ENCODE data around the gene AMPD1.

AMPD1 gene

DNA sequence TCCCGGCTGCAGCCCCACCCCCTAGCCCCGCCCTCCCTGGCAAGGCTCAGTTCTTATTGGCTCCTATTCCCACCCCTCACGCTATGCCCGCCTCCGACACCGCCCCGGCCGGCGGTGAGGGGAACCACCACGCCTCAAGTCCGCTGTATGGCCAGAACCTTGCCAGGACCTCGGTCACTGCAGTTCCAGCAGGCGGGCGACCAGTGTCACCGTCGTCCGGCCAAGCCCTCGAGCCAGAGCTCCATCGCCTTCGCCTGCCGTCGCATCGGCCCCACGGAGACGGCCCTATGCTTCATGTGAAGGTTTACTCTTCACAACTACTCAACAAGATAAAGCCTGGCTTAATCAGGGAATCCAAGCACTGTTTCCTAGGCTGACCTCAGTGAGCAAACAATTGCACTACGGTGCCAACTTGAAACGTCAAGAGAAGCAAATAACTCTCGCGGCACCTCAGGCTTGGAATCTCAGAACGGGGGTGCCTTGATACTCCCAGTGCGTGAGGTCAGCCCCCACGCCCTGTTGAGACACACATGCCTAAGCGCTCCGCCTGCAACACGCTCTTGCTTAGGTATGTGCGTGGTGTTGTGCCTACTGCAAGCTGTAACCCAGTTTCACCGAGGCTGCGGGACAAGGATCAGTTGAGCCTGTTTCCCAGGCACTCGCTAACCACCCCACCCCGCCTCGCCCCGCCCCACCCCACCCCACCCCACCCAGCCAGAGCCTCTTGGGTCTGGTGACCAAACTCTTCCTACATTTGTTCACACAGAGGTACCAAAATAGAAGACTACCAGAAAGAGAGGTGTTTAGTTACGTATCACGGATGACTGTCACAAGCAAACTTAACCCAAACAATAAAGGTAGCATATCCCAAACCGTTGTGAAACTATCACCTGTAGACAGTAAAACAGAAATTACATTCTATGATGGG is 25.0 kb downstream of the AMPD1 start:
- Mint-ChIP-seq H3K4me1 (peaks cover 12% of the 10 kb centered on the region), H3K9me3 (no peaks in the 10 kb centered on the region), H3K27ac (peak overlapping the region in 2 of 3 experiments; percentile 28 to 55), H3K36me3 (ENCODE audit: low read depth) (no peaks in the 10 kb centered on the region), H3K4me3 (peak overlapping the region; percentile 90 to 97 (median 95)), H3K27me3 (ENCODE audit: low read depth) (peaks cover 27% of the 10 kb centered on the region)
- TF ChIP-seq CTCF (IDR thresholded peaks at IDR 0.05; ENCODE audit: unreplicated experiment in 3 of 3) = peak in 1 of 3 experiments; percentile 16

DNA sequence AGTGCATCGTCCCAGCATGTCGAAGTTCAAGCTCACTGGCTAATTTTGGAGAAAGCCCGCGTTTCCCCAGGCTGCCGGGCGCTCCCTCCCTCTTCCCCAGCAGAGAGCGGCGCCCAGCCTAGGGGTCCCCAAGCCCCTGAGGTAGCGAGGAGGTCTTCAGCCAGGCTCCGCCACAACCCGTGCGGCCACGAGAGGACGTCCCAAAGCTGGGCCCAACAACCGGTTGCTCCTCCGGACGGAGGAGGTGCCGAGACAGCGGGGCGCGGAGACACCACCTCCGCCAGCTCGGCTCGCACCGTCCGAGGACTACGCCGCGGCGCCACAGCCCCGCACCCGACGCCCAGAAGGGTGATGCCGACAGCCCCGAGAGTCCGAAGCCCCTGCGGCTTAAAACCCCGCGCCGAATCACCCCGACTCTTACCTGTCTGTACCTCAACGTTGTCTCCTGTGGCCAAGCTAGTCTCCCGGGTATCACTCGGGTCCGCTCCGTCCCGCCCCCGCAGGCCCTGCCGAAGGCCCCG is 25.7 kb downstream of the AMPD1 start, which contains the start of gene DENND2C:
Gene DENND2C, minus strand, starts transcription at position 488 of the 521 bp plus-strand sequence. CDS start 44,065 bp downstream, outside the sequence.
- peaks cover 12% of the 10 kb centered on the region for H3K4me1 Mint-ChIP-seq
- H3K27me3 Mint-ChIP-seq (ENCODE audit: low read depth) = peaks cover 24% of the 10 kb centered on the region
- H3K4me3 Mint-ChIP-seq = peak within 1 kb of the TSS; percentile 90 to 97 (median 95)
- H3K27ac Mint-ChIP-seq = peak within 1 kb of the TSS in 2 of 3 experiments; percentile 28 to 55
- H3K9me3 Mint-ChIP-seq = no peaks in the 10 kb centered on the region
- TF ChIP-seq CTCF (IDR thresholded peaks at IDR 0.05; ENCODE audit: unreplicated experiment in 3 of 3) = no peak
- no peaks in the 10 kb centered on the region for H3K36me3 Mint-ChIP-seq (ENCODE audit: low read depth)

- H3K4me1 Mint-ChIP-seq = peaks cover 12% of the 10 kb centered on the region
- H3K27me3 Mint-ChIP-seq (ENCODE audit: low read depth) = peaks cover 20% of the 10 kb centered on the region
- H3K9me3 Mint-ChIP-seq = no peaks in the 10 kb centered on the region
- no peak for TF ChIP-seq CTCF (IDR thresholded peaks at IDR 0.05; ENCODE audit: unreplicated experiment in 3 of 3)
- no peaks in the 10 kb centered on the region for H3K36me3 Mint-ChIP-seq (ENCODE audit: low read depth)
- H3K27ac Mint-ChIP-seq = peak overlapping the region in 1 of 3 experiments; percentile 20
- peak overlapping the region; percentile 90 to 97 (median 95) for H3K4me3 Mint-ChIP-seq
Observed at GRCh38 chr1:114668784-114669561, 26.4 kb downstream of the AMPD1 start.

- Mint-ChIP-seq H3K4me3 (peak overlapping the region; percentile 90 to 97 (median 95)), H3K27me3 (ENCODE audit: low read depth) (peaks cover 20% of the 10 kb centered on the region), H3K36me3 (ENCODE audit: low read depth) (no peaks in the 10 kb centered on the region), H3K4me1 (peaks cover 12% of the 10 kb centered on the region), H3K27ac (no peak overlapping the region), H3K9me3 (no peaks in the 10 kb centered on the region)
- no peak for TF ChIP-seq CTCF (IDR thresholded peaks at IDR 0.05; ENCODE audit: unreplicated experiment in 3 of 3)
Observed at GRCh38 chr1:114668373-114668772, 27.0 kb downstream of the AMPD1 start.

- no peaks in the 10 kb centered on the region for H3K36me3 Mint-ChIP-seq (ENCODE audit: low read depth)
- H3K4me1 Mint-ChIP-seq = peaks cover 12% of the 10 kb centered on the region
- H3K27me3 Mint-ChIP-seq (ENCODE audit: low read depth) = peaks cover 20% of the 10 kb centered on the region
- no peak overlapping the region for H3K27ac Mint-ChIP-seq
- H3K9me3 Mint-ChIP-seq = no peaks in the 10 kb centered on the region
- H3K4me3 Mint-ChIP-seq = no peak overlapping the region
- no peak for TF ChIP-seq CTCF (IDR thresholded peaks at IDR 0.05; ENCODE audit: unreplicated experiment in 3 of 3)
Observed at GRCh38 chr1:114666954-114667353, 28.4 kb downstream of the AMPD1 start.

Data from nephron (organoid).